PC-3 (cell line): Measurements from ENCODE around the gene ALCAM. TPM values are rescaled to one million over a fixed set of nuclear protein-coding genes. Genes with fewer than 3 reads are reported as not detected.
"Not testable (repeated sequence)": the region's sequence is repeated elsewhere in the genome, so short reads cannot be mapped to it uniquely, and the experiment has no call there.

ENCODE experiments used
- ATAC-seq: fragments of 200-7000 bp; cut with Tn5 transposase; 2 replicates; pipeline ENCODE4 v1.9.1; 2020; ENCODE audit warnings: mild to moderate bottlenecking, moderate library complexity
- BruUV-seq: library from RNA; stranded (reverse); fragments of 400-500 nt; replicated peaks from 2 replicates; lab custom pipeline; 2021; lab: Mats Ljungman, UMichigan
- CTCF ChIA-PET: fragments of 300-600 bp; sonication (Branson Sonifier 250); formaldehyde crosslinking; loops from one replicate; lab custom pipeline; 2022; ENCODE audit warnings: antibody characterized with exemption; lab: Charles Lee
- POLR2A ChIA-PET: fragments of 300-600 bp; sonication (Branson Sonifier 250); formaldehyde crosslinking; loops from one replicate; lab custom pipeline; 2022; ENCODE audit warnings: antibody characterized with exemption; ENCODE audit not compliant: unreplicated experiment; lab: Charles Lee
- DNase-seq: peaks from one replicate; pipeline ENCODE4 v3.0.0-alpha.2; 2015
- H2AFZ ChIP-seq: fragments of 300-600 bp; sonication (generic); 2 replicates; pipeline ENCODE4 v1.6.0; 2016; ENCODE audit warnings: antibody characterized with exemption, low read length
- H3F3A ChIP-seq: fragments of 300-600 bp; sonication (generic); one replicate; pipeline ENCODE4 v1.6.0; 2017; ENCODE audit warnings: antibody characterized with exemption, low read length, control low read depth, mild to moderate bottlenecking; ENCODE audit not compliant: unreplicated experiment
- H3K27ac ChIP-seq: fragments of 300-600 bp; sonication (generic); 2 replicates; pipeline ENCODE4 v1.5.1; 2016; ENCODE audit warnings: mild to moderate bottlenecking, low read length
- H3K27me3 ChIP-seq: fragments of 300-600 bp; sonication (generic); 2 replicates; pipeline ENCODE4 v1.6.1; 2016; ENCODE audit warnings: low read length, mixed read lengths
- H3K36me3 ChIP-seq: fragments of 300-600 bp; sonication (generic); 2 replicates; pipeline ENCODE4 v1.6.1; 2016; ENCODE audit warnings: low read depth, mixed run types, low read length, mixed read lengths
- H3K4me1 ChIP-seq: fragments of 300-600 bp; sonication (generic); 2 replicates; pipeline ENCODE4 v1.5.1; 2016; ENCODE audit warnings: low read length; ENCODE audit not compliant: insufficient read depth
- H3K4me2 ChIP-seq: fragments of 300-600 bp; sonication (generic); 2 replicates; pipeline ENCODE4 v1.6.0; 2016; ENCODE audit warnings: low read length
- H3K4me3 ChIP-seq: fragments of 300-600 bp; sonication (generic); 2 replicates; pipeline ENCODE4 v1.5.1; 2016; ENCODE audit warnings: mild to moderate bottlenecking, low read length, mixed read lengths
- H3K79me2 ChIP-seq: fragments of 300-600 bp; sonication (generic); 2 replicates; pipeline ENCODE4 v1.6.1; 2017; ENCODE audit warnings: low read length, mixed read lengths
- H3K9ac ChIP-seq: fragments of 300-600 bp; sonication (generic); 2 replicates; pipeline ENCODE4 v1.6.0; 2016; ENCODE audit warnings: mild to moderate bottlenecking, low read length
- H3K9me2 ChIP-seq: fragments of 300-600 bp; sonication (generic); replicated peaks from 2 replicates; pipeline ENCODE4 v1.6.1; 2016; ENCODE audit warnings: mixed run types, low read length, mixed read lengths
- H3K9me3 ChIP-seq: fragments of 300-600 bp; sonication (generic); 2 replicates; pipeline ENCODE4 v1.6.1; 2016; ENCODE audit warnings: low read length, mixed read lengths
- H4K20me1 ChIP-seq: fragments of 300-600 bp; sonication (generic); 2 replicates; pipeline ENCODE4 v1.6.1; 2016; ENCODE audit warnings: low read length, mixed read lengths
- EZH2 ChIP-seq: fragments of 300-600 bp; sonication (generic); IDR thresholded peaks from one replicate; pipeline ENCODE4 v1.6.1; 2017; ENCODE audit warnings: antibody characterized with exemption, mild to moderate bottlenecking, low read length; ENCODE audit not compliant: unreplicated experiment
- EZH2phosphoT487 ChIP-seq: fragments of 300-600 bp; sonication (generic); IDR thresholded peaks from 2 replicates; pipeline ENCODE4 v1.6.1; 2018; ENCODE audit warnings: mild to moderate bottlenecking, antibody characterized with exemption, low read length, borderline replicate concordance
- intact Hi-C: fragments of 100-400 bp; cut with micrococcal nuclease; formaldehyde crosslinking; loops from 2 replicates; pipeline ENCODE4 v1.9.0; 2023
- total RNA-seq: library from RNA; depleted of rRNA; stranded (reverse); fragments of >200 nt; gene quantifications from 2 replicates; pipeline ENCODE4 v1.2.3, GENCODE V29; 2014
- TF ChIP-seq, protein P1 (sequence below): fragments of 300-600 bp; sonication (generic); conservative IDR thresholded peaks from 2 replicates; pipeline ENCODE4 v1.5.1; 2017; ENCODE audit warnings: antibody characterized with exemption, low read depth, mild to moderate bottlenecking, low read length

The ALCAM gene
- total RNA-seq, 1 experiment from 2014 or later = 169 TPM

DNA sequence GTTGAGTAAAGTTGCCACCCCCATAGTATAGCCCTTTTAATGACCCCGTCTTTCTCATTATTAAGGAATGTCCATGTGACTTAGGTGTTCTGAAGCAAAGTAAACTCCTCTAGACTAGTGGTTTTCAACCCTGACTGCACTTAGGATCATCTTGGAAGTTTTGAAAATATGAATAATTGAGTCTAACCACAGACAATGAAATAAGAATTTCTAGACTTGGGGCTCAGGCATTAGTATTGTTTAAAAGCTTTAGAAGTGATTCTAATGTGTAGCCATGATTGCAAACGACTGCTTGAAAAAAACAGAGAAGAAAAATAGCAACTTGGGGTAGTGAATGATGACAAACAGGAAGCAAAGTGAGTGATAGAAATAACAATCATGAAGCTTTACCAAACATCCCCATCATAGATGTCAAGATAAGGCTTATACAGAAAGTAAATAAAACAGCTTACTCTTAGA lies 35.0 kb downstream of the ALCAM start:
- Histone ChIP-seq H3K4me1 (peaks cover 56% of the 10 kb centered on the region), H3K9me3 (no peaks in the 10 kb centered on the region), H3K36me3 (peaks cover 12% of the 10 kb centered on the region), H4K20me1 (no peaks in the 10 kb centered on the region; the same call in 1 of the 2 replicates), H3F3A (peaks cover 12% of the 10 kb centered on the region), H3K79me2 (peaks cover 78% of the 10 kb centered on the region), H3K9me2 (no peaks in the 10 kb centered on the region), H2AFZ (no peak overlapping the region), H3K27me3 (no peaks in the 10 kb centered on the region), H3K27ac (peak overlapping the region; percentile 96), H3K4me3 (peak overlapping the region; percentile 56), H3K4me2 (peak overlapping the region; percentile 80), H3K9ac (peak overlapping the region; percentile 78)
- ATAC-seq (peak; percentile 54), DNase-seq (peak; percentile 80)
- CTCF ChIA-PET = interaction anchor here (0.7 kb wide), 1 partner anchor 98 kb away, joined by 4 read pairs; no protein-coding TSS in a partner anchor
- TF ChIP-seq EZH2 (no peak), EZH2phosphoT487 (no peak)
- TF ChIP-seq, protein P1, sequence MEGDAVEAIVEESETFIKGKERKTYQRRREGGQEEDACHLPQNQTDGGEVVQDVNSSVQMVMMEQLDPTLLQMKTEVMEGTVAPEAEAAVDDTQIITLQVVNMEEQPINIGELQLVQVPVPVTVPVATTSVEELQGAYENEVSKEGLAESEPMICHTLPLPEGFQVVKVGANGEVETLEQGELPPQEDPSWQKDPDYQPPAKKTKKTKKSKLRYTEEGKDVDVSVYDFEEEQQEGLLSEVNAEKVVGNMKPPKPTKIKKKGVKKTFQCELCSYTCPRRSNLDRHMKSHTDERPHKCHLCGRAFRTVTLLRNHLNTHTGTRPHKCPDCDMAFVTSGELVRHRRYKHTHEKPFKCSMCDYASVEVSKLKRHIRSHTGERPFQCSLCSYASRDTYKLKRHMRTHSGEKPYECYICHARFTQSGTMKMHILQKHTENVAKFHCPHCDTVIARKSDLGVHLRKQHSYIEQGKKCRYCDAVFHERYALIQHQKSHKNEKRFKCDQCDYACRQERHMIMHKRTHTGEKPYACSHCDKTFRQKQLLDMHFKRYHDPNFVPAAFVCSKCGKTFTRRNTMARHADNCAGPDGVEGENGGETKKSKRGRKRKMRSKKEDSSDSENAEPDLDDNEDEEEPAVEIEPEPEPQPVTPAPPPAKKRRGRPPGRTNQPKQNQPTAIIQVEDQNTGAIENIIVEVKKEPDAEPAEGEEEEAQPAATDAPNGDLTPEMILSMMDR = no peak
- intact Hi-C loops = no loop called here
- POLR2A ChIA-PET = interaction anchor here (0.9 kb wide), 1 partner anchor 33 kb away, joined by 19 read pairs; no protein-coding TSS in a partner anchor
- no TSS peak for BruUV-seq

DNA sequence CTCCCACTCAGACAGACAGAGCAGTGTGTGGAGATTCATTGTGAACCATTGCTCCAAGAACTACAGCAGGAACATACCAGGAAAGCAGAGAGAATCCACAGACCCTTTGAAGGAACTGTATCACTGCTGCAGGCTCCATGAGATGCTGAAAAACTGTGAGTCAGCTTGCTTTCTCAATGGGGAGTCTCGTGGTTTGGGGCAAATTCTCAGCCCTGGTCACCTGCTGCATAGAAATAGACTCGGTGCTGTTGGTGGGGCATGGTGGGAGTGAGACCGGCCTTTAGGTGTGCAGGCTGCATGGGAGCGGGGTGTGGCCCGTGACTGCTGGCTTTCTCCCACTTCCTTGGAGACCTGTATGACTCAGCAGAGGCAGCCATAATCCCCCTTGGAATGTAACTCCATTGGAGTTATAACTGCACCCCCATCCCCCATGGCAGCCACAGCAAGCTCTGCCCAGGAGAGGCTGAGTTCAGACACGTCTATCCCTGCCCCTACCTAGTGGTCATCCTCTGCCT lies 35.6 kb downstream of the ALCAM start:
- H2AFZ ChIP-seq = no peak overlapping the region
- no peaks in the 10 kb centered on the region for H3K9me2 ChIP-seq
- H3K4me2 ChIP-seq = peak overlapping the region; percentile 80
- CTCF ChIA-PET = no interaction called here
- peaks cover 12% of the 10 kb centered on the region for H3F3A ChIP-seq
- H3K36me3 ChIP-seq = peaks cover 12% of the 10 kb centered on the region
- peaks cover 56% of the 10 kb centered on the region for H3K4me1 ChIP-seq
- POLR2A ChIA-PET = interaction anchor here (0.9 kb wide), 1 partner anchor 34 kb away, joined by 19 read pairs; no protein-coding TSS in a partner anchor
- BruUV-seq = TSS peak; percentile 8
- H3K9me3 ChIP-seq = no peaks in the 10 kb centered on the region
- peak; percentile 74 for ATAC-seq
- peak overlapping the region; percentile 56 for H3K4me3 ChIP-seq
- DNase-seq = peak; percentile 97
- H3K79me2 ChIP-seq = peaks cover 72% of the 10 kb centered on the region
- intact Hi-C loops = no loop called here
- peak overlapping the region; percentile 96 for H3K27ac ChIP-seq
- H4K20me1 ChIP-seq = no peaks in the 10 kb centered on the region; the same call in 1 of the 2 replicates
- H3K9ac ChIP-seq = peak overlapping the region; percentile 78
- H3K27me3 ChIP-seq = no peaks in the 10 kb centered on the region
- TF ChIP-seq EZH2 = no peak
- TF ChIP-seq, protein P1 = no peak

DNA sequence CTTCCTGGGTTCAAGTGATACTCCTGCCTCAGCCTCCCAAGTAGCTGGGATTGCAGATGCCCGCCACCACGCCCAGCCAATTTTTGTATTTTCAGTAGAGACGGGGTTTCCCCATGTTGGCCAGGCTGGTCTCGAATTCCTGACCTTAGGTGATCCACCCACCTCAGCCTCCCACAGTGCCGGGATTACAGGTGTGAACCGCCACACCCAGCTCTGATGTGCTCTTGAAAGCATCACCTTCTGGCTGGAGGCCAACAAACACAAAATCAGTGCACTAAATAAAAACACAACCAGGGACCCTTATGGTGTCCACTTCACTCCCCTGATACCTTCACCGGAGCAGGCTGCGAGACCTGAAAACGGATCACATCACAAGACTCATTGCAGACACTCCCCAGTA lies 36.3 kb downstream of the ALCAM start:
- peaks cover 12% of the 10 kb centered on the region for H3F3A ChIP-seq
- H3K79me2 ChIP-seq = peaks cover 65% of the 10 kb centered on the region
- H3K27ac ChIP-seq = peak overlapping the region; percentile 96
- H3K27me3 ChIP-seq, H2AFZ ChIP-seq, intact Hi-C loops, POLR2A ChIA-PET, H3K9me3 ChIP-seq, BruUV-seq, ATAC-seq, DNase-seq, H4K20me1 ChIP-seq, H3K4me3 ChIP-seq, H3K9me2 ChIP-seq, CTCF ChIA-PET: not testable (repeated sequence)
- H3K4me1 ChIP-seq = peaks cover 53% of the 10 kb centered on the region
- peak overlapping the region; percentile 80 for H3K4me2 ChIP-seq
- peaks cover 12% of the 10 kb centered on the region for H3K36me3 ChIP-seq
- peak overlapping the region; percentile 14; the same call in 1 of the 2 replicates for H3K9ac ChIP-seq
